Measurements from ENCODE around the gene DDX54. TPM values are rescaled to one million over a fixed set of nuclear protein-coding genes. Genes with fewer than 3 reads are reported as not detected.

The DDX54 gene
- total and polyA plus RNA-seq, 2 donors, result 10.3 to 54.4 TPM

GRCh38 chr12:113170926-113171325, 14.4 kb downstream of the DDX54 start:
- WGBS, result 95% methylated on average over 4 of the region's 4 CpGs
- Histone ChIP-seq H3K27ac (ENCODE audit: low read depth) (no peak overlapping the region), H3K4me3 (ENCODE audit: low read depth, low read length) (no peak overlapping the region), H3K36me3 (ENCODE audit: insufficient read depth) (peaks cover 12% of the 10 kb centered on the region), H3K4me1 (ENCODE audit: insufficient read depth) (no peaks in the 10 kb centered on the region)
- no peak for DNase-seq (ENCODE audit: extremely low spot score)

- Histone ChIP-seq H3K27ac (ENCODE audit: low read depth) (no peak overlapping the region), H3K4me3 (ENCODE audit: low read depth, low read length) (no peak overlapping the region), H3K4me1 (ENCODE audit: insufficient read depth) (no peaks in the 10 kb centered on the region), H3K36me3 (ENCODE audit: insufficient read depth) (peaks cover 12% of the 10 kb centered on the region)
- DNase-seq (ENCODE audit: extremely low spot score), result no peak
- 87% methylated on average over 5 of the region's 5 CpGs for WGBS
These were observed 14.8 kb downstream of the DDX54 start for GRCh38 chr12:113170457-113170856.

- DNase-seq (ENCODE audit: extremely low spot score), result no peak
- 95% methylated on average over 13 of the region's 13 CpGs for WGBS
- Histone ChIP-seq H3K36me3 (ENCODE audit: insufficient read depth) (peaks cover 12% of the 10 kb centered on the region), H3K4me3 (ENCODE audit: low read depth, low read length) (no peak overlapping the region), H3K27ac (ENCODE audit: low read depth) (no peak overlapping the region), H3K4me1 (ENCODE audit: insufficient read depth) (no peaks in the 10 kb centered on the region)
These were observed 15.6 kb downstream of the DDX54 start for GRCh38 chr12:113169697-113170096.

GRCh38 chr12:113167868-113168267, 17.4 kb downstream of the DDX54 start:
- Histone ChIP-seq H3K36me3 (ENCODE audit: insufficient read depth) (peaks cover 14% of the 10 kb centered on the region), H3K27ac (ENCODE audit: low read depth) (no peak overlapping the region), H3K4me3 (ENCODE audit: low read depth, low read length) (no peak overlapping the region), H3K4me1 (ENCODE audit: insufficient read depth) (no peaks in the 10 kb centered on the region)
- DNase-seq (ENCODE audit: extremely low spot score), result no peak
- 93% methylated on average over 10 of the region's 10 CpGs for WGBS

- H3K4me3 ChIP-seq (ENCODE audit: low read depth, low read length), result no peak overlapping the region
- DNase-seq (ENCODE audit: extremely low spot score), result no peak
- 93% methylated on average over 32 of the region's 32 CpGs for WGBS
- H3K36me3 ChIP-seq (ENCODE audit: insufficient read depth), result peaks cover 7% of the 10 kb centered on the region
- H3K4me1 ChIP-seq (ENCODE audit: insufficient read depth), result no peaks in the 10 kb centered on the region
- H3K27ac ChIP-seq (ENCODE audit: low read depth), result no peak overlapping the region
These were observed 19.5 kb downstream of the DDX54 start for GRCh38 chr12:113165521-113166450.

- no peaks in the 10 kb centered on the region for H3K4me1 ChIP-seq (ENCODE audit: insufficient read depth)
- no peak for DNase-seq (ENCODE audit: extremely low spot score)
- H3K36me3 ChIP-seq (ENCODE audit: insufficient read depth), result peaks cover 6% of the 10 kb centered on the region
- 99% methylated on average over 13 of the region's 13 CpGs for WGBS
- H3K4me3 ChIP-seq (ENCODE audit: low read depth, low read length), result no peak overlapping the region
- no peak overlapping the region for H3K27ac ChIP-seq (ENCODE audit: low read depth)
These were observed 21.3 kb downstream of the DDX54 start for GRCh38 chr12:113164014-113164413.

- DNase-seq (ENCODE audit: extremely low spot score), result no peak
- Histone ChIP-seq H3K4me1 (ENCODE audit: insufficient read depth) (no peaks in the 10 kb centered on the region), H3K27ac (ENCODE audit: low read depth) (no peak overlapping the region), H3K36me3 (ENCODE audit: insufficient read depth) (peaks cover 6% of the 10 kb centered on the region), H3K4me3 (ENCODE audit: low read depth, low read length) (no peak overlapping the region)
- WGBS, result 94% methylated on average over 12 of the region's 12 CpGs
These were observed 22.3 kb downstream of the DDX54 start for GRCh38 chr12:113163030-113163360.

- H3K36me3 ChIP-seq (ENCODE audit: insufficient read depth), result peaks cover 6% of the 10 kb centered on the region
- H3K4me1 ChIP-seq (ENCODE audit: insufficient read depth), result no peaks in the 10 kb centered on the region
- 84% methylated on average over 25 of the region's 25 CpGs for WGBS
- H3K4me3 ChIP-seq (ENCODE audit: low read depth, low read length), result no peak overlapping the region
- H3K27ac ChIP-seq (ENCODE audit: low read depth), result no peak overlapping the region
- no peak for DNase-seq (ENCODE audit: extremely low spot score)
These were observed 22.9 kb downstream of the DDX54 start for GRCh38 chr12:113162102-113163029.

- Histone ChIP-seq H3K36me3 (ENCODE audit: insufficient read depth) (peaks cover 6% of the 10 kb centered on the region), H3K4me1 (ENCODE audit: insufficient read depth) (no peaks in the 10 kb centered on the region), H3K27ac (ENCODE audit: low read depth) (no peak overlapping the region), H3K4me3 (ENCODE audit: low read depth, low read length) (no peak overlapping the region)
- WGBS, result 71% methylated on average over 26 of the region's 26 CpGs
- no peak for DNase-seq (ENCODE audit: extremely low spot score)
These were observed 23.8 kb downstream of the DDX54 start for GRCh38 chr12:113161415-113162016.

GRCh38 chr12:113159937-113160336, 25.3 kb downstream of the DDX54 start:
- WGBS, result 95% methylated on average over 7 of the region's 7 CpGs
- Histone ChIP-seq H3K36me3 (ENCODE audit: insufficient read depth) (peaks cover 6% of the 10 kb centered on the region), H3K27ac (ENCODE audit: low read depth) (no peak overlapping the region), H3K4me1 (ENCODE audit: insufficient read depth) (no peaks in the 10 kb centered on the region), H3K4me3 (ENCODE audit: low read depth, low read length) (no peak overlapping the region)
- no peak for DNase-seq (ENCODE audit: extremely low spot score)

- Histone ChIP-seq H3K27ac (ENCODE audit: low read depth) (no peak overlapping the region), H3K4me1 (ENCODE audit: insufficient read depth) (no peaks in the 10 kb centered on the region), H3K36me3 (ENCODE audit: insufficient read depth) (peaks cover 6% of the 10 kb centered on the region), H3K4me3 (ENCODE audit: low read depth, low read length) (no peak overlapping the region)
- 96% methylated on average over 26 of the region's 26 CpGs for WGBS
- DNase-seq (ENCODE audit: extremely low spot score), result no peak
These were observed 26.7 kb downstream of the DDX54 start for GRCh38 chr12:113158439-113159203.

GRCh38 chr12:113157218-113157859, 27.9 kb downstream of the DDX54 start:
- H3K4me1 ChIP-seq (ENCODE audit: insufficient read depth), result peaks cover 2% of the 10 kb centered on the region
- WGBS, result 87% methylated on average over 12 of the region's 12 CpGs
- DNase-seq (ENCODE audit: extremely low spot score), result no peak
- H3K27ac ChIP-seq (ENCODE audit: low read depth), result no peak overlapping the region
- H3K4me3 ChIP-seq (ENCODE audit: low read depth, low read length), result no peak overlapping the region
- H3K36me3 ChIP-seq (ENCODE audit: insufficient read depth), result peaks cover 2% of the 10 kb centered on the region

All from urinary bladder (tissue), 4 donors.